ENCODE measurements around the gene TREX2. TPM values are rescaled to one million over a fixed set of nuclear protein-coding genes. Genes with fewer than 3 reads are reported as not detected.

Gene TREX2
- total and polyA plus RNA-seq, 10 of the 15 experiments (the other 5 are each of a cell fraction or from before 2014, with no cell fraction given) = 0.09 to 0.97 (median 0.60) TPM; not detected in 3

DNA sequence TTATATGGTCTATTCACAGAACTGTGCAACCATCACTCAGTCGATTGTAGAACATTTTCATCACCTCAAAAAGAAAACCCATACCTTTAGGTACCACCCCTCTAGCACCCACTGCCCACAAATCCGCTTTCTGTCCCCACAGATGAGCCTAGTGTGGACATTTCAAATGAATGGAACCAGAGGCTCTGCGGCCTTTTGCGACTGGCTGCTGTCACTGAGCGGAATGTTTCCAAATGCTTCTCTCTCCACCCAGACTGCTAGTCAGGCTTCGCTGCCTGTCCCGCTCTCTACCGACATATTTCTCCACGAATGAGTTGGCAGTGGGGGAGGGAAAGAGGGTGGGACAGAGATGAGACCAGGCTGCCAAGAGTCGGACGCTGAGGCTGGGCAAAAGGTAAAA lies 47.2 kb upstream of the TREX2 start (continued):
- TF ChIP-seq, protein P1, sequence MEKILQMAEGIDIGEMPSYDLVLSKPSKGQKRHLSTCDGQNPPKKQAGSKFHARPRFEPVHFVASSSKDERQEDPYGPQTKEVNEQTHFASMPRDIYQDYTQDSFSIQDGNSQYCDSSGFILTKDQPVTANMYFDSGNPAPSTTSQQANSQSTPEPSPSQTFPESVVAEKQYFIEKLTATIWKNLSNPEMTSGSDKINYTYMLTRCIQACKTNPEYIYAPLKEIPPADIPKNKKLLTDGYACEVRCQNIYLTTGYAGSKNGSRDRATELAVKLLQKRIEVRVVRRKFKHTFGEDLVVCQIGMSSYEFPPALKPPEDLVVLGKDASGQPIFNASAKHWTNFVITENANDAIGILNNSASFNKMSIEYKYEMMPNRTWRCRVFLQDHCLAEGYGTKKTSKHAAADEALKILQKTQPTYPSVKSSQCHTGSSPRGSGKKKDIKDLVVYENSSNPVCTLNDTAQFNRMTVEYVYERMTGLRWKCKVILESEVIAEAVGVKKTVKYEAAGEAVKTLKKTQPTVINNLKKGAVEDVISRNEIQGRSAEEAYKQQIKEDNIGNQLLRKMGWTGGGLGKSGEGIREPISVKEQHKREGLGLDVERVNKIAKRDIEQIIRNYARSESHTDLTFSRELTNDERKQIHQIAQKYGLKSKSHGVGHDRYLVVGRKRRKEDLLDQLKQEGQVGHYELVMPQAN (conservative IDR thresholded peaks at IDR 0.05) = no peak
- TF ChIP-seq, protein P2, sequence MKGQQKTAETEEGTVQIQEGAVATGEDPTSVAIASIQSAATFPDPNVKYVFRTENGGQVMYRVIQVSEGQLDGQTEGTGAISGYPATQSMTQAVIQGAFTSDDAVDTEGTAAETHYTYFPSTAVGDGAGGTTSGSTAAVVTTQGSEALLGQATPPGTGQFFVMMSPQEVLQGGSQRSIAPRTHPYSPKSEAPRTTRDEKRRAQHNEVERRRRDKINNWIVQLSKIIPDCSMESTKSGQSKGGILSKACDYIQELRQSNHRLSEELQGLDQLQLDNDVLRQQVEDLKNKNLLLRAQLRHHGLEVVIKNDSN (IDR thresholded peaks at IDR 0.05; ENCODE audit: borderline replicate concordance, extremely low read length, insufficient read depth, low read depth, low read length) = no peak
- no peak for TF ChIP-seq SREBF1 (IDR thresholded peaks at IDR 0.05; ENCODE audit: low read length)
- TF ChIP-seq, protein P3, sequence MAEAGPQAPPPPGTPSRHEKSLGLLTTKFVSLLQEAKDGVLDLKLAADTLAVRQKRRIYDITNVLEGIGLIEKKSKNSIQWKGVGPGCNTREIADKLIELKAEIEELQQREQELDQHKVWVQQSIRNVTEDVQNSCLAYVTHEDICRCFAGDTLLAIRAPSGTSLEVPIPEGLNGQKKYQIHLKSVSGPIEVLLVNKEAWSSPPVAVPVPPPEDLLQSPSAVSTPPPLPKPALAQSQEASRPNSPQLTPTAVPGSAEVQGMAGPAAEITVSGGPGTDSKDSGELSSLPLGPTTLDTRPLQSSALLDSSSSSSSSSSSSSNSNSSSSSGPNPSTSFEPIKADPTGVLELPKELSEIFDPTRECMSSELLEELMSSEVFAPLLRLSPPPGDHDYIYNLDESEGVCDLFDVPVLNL (IDR thresholded peaks at IDR 0.05; ENCODE audit: low read depth, low read length) = no peak
- no peak for TF ChIP-seq SKIL (IDR thresholded peaks at IDR 0.05; ENCODE audit: low read depth, poor library complexity, severe bottlenecking)
- no peak for TF ChIP-seq SUZ12 (IDR thresholded peaks at IDR 0.05; ENCODE audit: unreplicated experiment)
- TF ChIP-seq BRCA1 (IDR thresholded peaks at IDR 0.05; ENCODE audit: low read depth, low read length) = no peak
- no peak for TF ChIP-seq IKZF1 (conservative IDR thresholded peaks at IDR 0.05)
- TF ChIP-seq IRF5 (IDR thresholded peaks at IDR 0.05; ENCODE audit: borderline replicate concordance) = no peak
- TF ChIP-seq CBX5 (IDR thresholded peaks at IDR 0.05; ENCODE audit: low read depth) = no peak
